Memory B cell (primary cell): Measurements from ENCODE around the gene PARD3B.

ENCODE experiments used
- ATAC-seq: fragments of 150-1000 bp; cut with Tn5 transposase; 2 replicates; pipeline ENCODE4 v1.10.0; 2021; ENCODE audit warnings: low read depth, mild to moderate bottlenecking, moderate library complexity
- DNase-seq, 2 donors: peaks; one replicate each; pipeline ENCODE4 v3.0.0; 2022; ENCODE audit warnings: low spot score in 2 of 2
- H3K27ac Mint-ChIP-seq: one replicate; pipeline ENCODE4 v1.8.0; 2022; ENCODE audit warnings: mild to moderate bottlenecking, moderate library complexity, mixed read lengths
- H3K27me3 Mint-ChIP-seq: one replicate; pipeline ENCODE4 v1.8.0; 2022; ENCODE audit warnings: mixed read lengths
- H3K36me3 Mint-ChIP-seq: one replicate; pipeline ENCODE4 v1.8.0; 2022; ENCODE audit warnings: mild to moderate bottlenecking, mixed read lengths
- H3K4me1 Mint-ChIP-seq: one replicate; pipeline ENCODE4 v1.8.0; 2022; ENCODE audit warnings: mixed read lengths
- H3K4me3 Mint-ChIP-seq: one replicate; pipeline ENCODE4 v1.8.0; 2022; ENCODE audit warnings: mild to moderate bottlenecking, moderate library complexity, mixed read lengths
- H3K9me3 Mint-ChIP-seq: one replicate; pipeline ENCODE4 v1.8.0; 2022; ENCODE audit warnings: mixed read lengths

The PARD3B gene

GRCh38 chr2:204870053-204870452 is 324.8 kb downstream of the PARD3B start:
- H3K4me1 Mint-ChIP-seq: no peaks in the 10 kb centered on the region
- H3K9me3 Mint-ChIP-seq: no peaks in the 10 kb centered on the region
- DNase-seq: no peak
- no peak overlapping the region for H3K4me3 Mint-ChIP-seq
- no peaks in the 10 kb centered on the region for H3K36me3 Mint-ChIP-seq
- no peaks in the 10 kb centered on the region for H3K27me3 Mint-ChIP-seq
- no peak overlapping the region for H3K27ac Mint-ChIP-seq
- no peak for ATAC-seq

GRCh38 chr2:204871231-204871953 is 326.1 kb downstream of the PARD3B start:
- no peaks in the 10 kb centered on the region for H3K9me3 Mint-ChIP-seq
- H3K36me3 Mint-ChIP-seq: no peaks in the 10 kb centered on the region
- no peaks in the 10 kb centered on the region for H3K4me1 Mint-ChIP-seq
- H3K4me3 Mint-ChIP-seq: no peak overlapping the region
- no peaks in the 10 kb centered on the region for H3K27me3 Mint-ChIP-seq
- DNase-seq (no peak), ATAC-seq (no peak)
- no peak overlapping the region for H3K27ac Mint-ChIP-seq

GRCh38 chr2:204876311-204876710 is 331.0 kb downstream of the PARD3B start:
- DNase-seq (no peak), ATAC-seq (no peak)
- no peaks in the 10 kb centered on the region for H3K4me1 Mint-ChIP-seq
- H3K36me3 Mint-ChIP-seq: no peaks in the 10 kb centered on the region
- no peak overlapping the region for H3K27ac Mint-ChIP-seq
- no peak overlapping the region for H3K4me3 Mint-ChIP-seq
- no peaks in the 10 kb centered on the region for H3K9me3 Mint-ChIP-seq
- H3K27me3 Mint-ChIP-seq: no peaks in the 10 kb centered on the region

- DNase-seq: no peak
- no peak overlapping the region for H3K27ac Mint-ChIP-seq
- no peaks in the 10 kb centered on the region for H3K27me3 Mint-ChIP-seq
- no peak overlapping the region for H3K4me3 Mint-ChIP-seq
- no peak for ATAC-seq
- no peaks in the 10 kb centered on the region for H3K9me3 Mint-ChIP-seq
- H3K4me1 Mint-ChIP-seq: no peaks in the 10 kb centered on the region
- no peaks in the 10 kb centered on the region for H3K36me3 Mint-ChIP-seq
Observed at GRCh38 chr2:204877691-204878090, 332.4 kb downstream of the PARD3B start.

- H3K27me3 Mint-ChIP-seq: no peaks in the 10 kb centered on the region
- ATAC-seq (no peak), DNase-seq (no peak)
- no peaks in the 10 kb centered on the region for H3K4me1 Mint-ChIP-seq
- H3K4me3 Mint-ChIP-seq: no peak overlapping the region
- no peaks in the 10 kb centered on the region for H3K36me3 Mint-ChIP-seq
- H3K27ac Mint-ChIP-seq: no peak overlapping the region
- H3K9me3 Mint-ChIP-seq: no peaks in the 10 kb centered on the region
Observed at GRCh38 chr2:204880928-204881327, 335.7 kb downstream of the PARD3B start.

GRCh38 chr2:204881655-204882054 is 336.4 kb downstream of the PARD3B start:
- ATAC-seq: no peak
- no peaks in the 10 kb centered on the region for H3K36me3 Mint-ChIP-seq
- H3K4me1 Mint-ChIP-seq: no peaks in the 10 kb centered on the region
- DNase-seq: no peak
- H3K27ac Mint-ChIP-seq: no peak overlapping the region
- no peaks in the 10 kb centered on the region for H3K9me3 Mint-ChIP-seq
- H3K4me3 Mint-ChIP-seq: no peak overlapping the region
- no peaks in the 10 kb centered on the region for H3K27me3 Mint-ChIP-seq

- H3K4me1 Mint-ChIP-seq: no peaks in the 10 kb centered on the region
- DNase-seq (no peak), ATAC-seq (no peak)
- H3K4me3 Mint-ChIP-seq: no peak overlapping the region
- no peaks in the 10 kb centered on the region for H3K9me3 Mint-ChIP-seq
- H3K36me3 Mint-ChIP-seq: no peaks in the 10 kb centered on the region
- no peaks in the 10 kb centered on the region for H3K27me3 Mint-ChIP-seq
- H3K27ac Mint-ChIP-seq: no peak overlapping the region
Observed at GRCh38 chr2:204885747-204886146, 340.5 kb downstream of the PARD3B start.

- DNase-seq: no peak
- no peak for ATAC-seq
- Mint-ChIP-seq H3K9me3 (no peaks in the 10 kb centered on the region), H3K27me3 (no peaks in the 10 kb centered on the region), H3K4me1 (no peaks in the 10 kb centered on the region), H3K27ac (no peak overlapping the region), H3K4me3 (no peak overlapping the region), H3K36me3 (no peaks in the 10 kb centered on the region)
Observed at GRCh38 chr2:204886713-204887112, 341.4 kb downstream of the PARD3B start.

- no peaks in the 10 kb centered on the region for H3K4me1 Mint-ChIP-seq
- no peak overlapping the region for H3K4me3 Mint-ChIP-seq
- no peak overlapping the region for H3K27ac Mint-ChIP-seq
- H3K27me3 Mint-ChIP-seq: no peaks in the 10 kb centered on the region
- DNase-seq (no peak), ATAC-seq (no peak)
- H3K36me3 Mint-ChIP-seq: no peaks in the 10 kb centered on the region
- H3K9me3 Mint-ChIP-seq: no peaks in the 10 kb centered on the region
Observed at GRCh38 chr2:204888222-204888621, 342.9 kb downstream of the PARD3B start.

GRCh38 chr2:204890680-204891079 is 345.4 kb downstream of the PARD3B start:
- no peak for ATAC-seq
- no peak overlapping the region for H3K4me3 Mint-ChIP-seq
- DNase-seq: no peak
- H3K9me3 Mint-ChIP-seq: no peaks in the 10 kb centered on the region
- no peaks in the 10 kb centered on the region for H3K27me3 Mint-ChIP-seq
- H3K27ac Mint-ChIP-seq: no peak overlapping the region
- no peaks in the 10 kb centered on the region for H3K4me1 Mint-ChIP-seq
- no peaks in the 10 kb centered on the region for H3K36me3 Mint-ChIP-seq

GRCh38 chr2:204891739-204892138 is 346.5 kb downstream of the PARD3B start:
- Mint-ChIP-seq H3K4me3 (no peak overlapping the region), H3K27ac (no peak overlapping the region), H3K4me1 (no peaks in the 10 kb centered on the region), H3K9me3 (no peaks in the 10 kb centered on the region), H3K36me3 (no peaks in the 10 kb centered on the region), H3K27me3 (no peaks in the 10 kb centered on the region)
- ATAC-seq (no peak), DNase-seq (no peak)

GRCh38 chr2:204892506-204893255 is 347.4 kb downstream of the PARD3B start:
- no peaks in the 10 kb centered on the region for H3K4me1 Mint-ChIP-seq
- ATAC-seq: no peak
- H3K9me3 Mint-ChIP-seq: no peaks in the 10 kb centered on the region

GRCh38 chr2:204896146-204896545 is 350.9 kb downstream of the PARD3B start:
- DNase-seq: no peak
- Mint-ChIP-seq H3K27ac (no peak overlapping the region), H3K9me3 (peaks cover 8% of the 10 kb centered on the region), H3K36me3 (peaks cover 2% of the 10 kb centered on the region), H3K4me3 (no peak overlapping the region), H3K27me3 (no peaks in the 10 kb centered on the region), H3K4me1 (no peaks in the 10 kb centered on the region)
- no peak for ATAC-seq

More at GRCh38 chr2:204892506-204893255, 347.4 kb downstream of the PARD3B start:
- Mint-ChIP-seq H3K27ac (no peak overlapping the region), H3K4me3 (no peak overlapping the region), H3K36me3 (no peaks in the 10 kb centered on the region), H3K27me3 (no peaks in the 10 kb centered on the region)
- no peak for DNase-seq

GRCh38 chr2:204897561-204897960 is 352.3 kb downstream of the PARD3B start:
- H3K9me3 Mint-ChIP-seq: peaks cover 8% of the 10 kb centered on the region
- no peaks in the 10 kb centered on the region for H3K27me3 Mint-ChIP-seq
- no peak overlapping the region for H3K27ac Mint-ChIP-seq
- peaks cover 2% of the 10 kb centered on the region for H3K36me3 Mint-ChIP-seq
- no peak for DNase-seq
- no peak for ATAC-seq
- no peak overlapping the region for H3K4me3 Mint-ChIP-seq
- no peaks in the 10 kb centered on the region for H3K4me1 Mint-ChIP-seq
